OCI-LY3 (cell line): ENCODE data around the gene IL11.

Experiments used
- H2AFZ ChIP-seq: fragments of 200-600, 300-600 bp; shearing (Covaris generic); 2 replicates; pipeline ENCODE4 v1.6.0; 2014; ENCODE audit warnings: antibody characterized with exemption, low read depth, low read length
- H3K27ac ChIP-seq: fragments of 200-600, 300-600 bp; sonication (generic); 2 replicates; pipeline ENCODE4 v1.5.1; 2014; ENCODE audit warnings: mild to moderate bottlenecking, low read length, moderate library complexity, mixed read lengths
- H3K27me3 ChIP-seq: fragments of 200-600, 300-600 bp; sonication (generic); 2 replicates; pipeline ENCODE4 v1.6.1; 2014; ENCODE audit warnings: low read depth, low read length, mixed read lengths
- H3K36me3 ChIP-seq: fragments of 200-600, 300-600 bp; sonication (generic); replicated peaks from 2 replicates; pipeline ENCODE3; 2014; ENCODE audit warnings: low read depth, low read length, mixed read lengths
- H3K4me1 ChIP-seq: fragments of 300-600, 200-600 bp; sonication (generic); 2 replicates; pipeline ENCODE4 v1.6.1; 2014; ENCODE audit warnings: low read length, mixed read lengths
- H3K4me2 ChIP-seq: fragments of 200-600, 300-600 bp; sonication (generic); 2 replicates; pipeline ENCODE4 v1.6.1; 2014; ENCODE audit warnings: low read length, mixed read lengths
- H3K4me3 ChIP-seq: fragments of 300-600, 200-600 bp; sonication (generic); 2 replicates; pipeline ENCODE4 v1.5.1; 2014; ENCODE audit warnings: antibody characterized with exemption, mild to moderate bottlenecking, low read length, moderate library complexity
- H3K79me2 ChIP-seq: fragments of 300-600, 200-600 bp; shearing (Covaris generic); 2 replicates; pipeline ENCODE4 v1.6.1; 2014; ENCODE audit warnings: mild to moderate bottlenecking, low read length, mixed read lengths
- H3K9ac ChIP-seq: fragments of 300-600, 200-600 bp; shearing (Covaris generic); 2 replicates; pipeline ENCODE4 v1.6.0; 2014; ENCODE audit warnings: mild to moderate bottlenecking, low read length, moderate library complexity
- H3K9me3 ChIP-seq: fragments of 200-600, 300-600 bp; shearing (Covaris generic); 2 replicates; pipeline ENCODE4 v1.6.1; 2014; ENCODE audit warnings: low read length, mixed read lengths; ENCODE audit not compliant: insufficient read depth
- H4K20me1 ChIP-seq: fragments of 200-600, 300-600 bp; sonication (generic); 2 replicates; pipeline ENCODE4 v1.6.1; 2016; ENCODE audit warnings: low read length, mixed read lengths; ENCODE audit not compliant: insufficient read depth
- CTCF ChIP-seq: fragments of 200-600, 300-600 bp; sonication (generic); IDR thresholded peaks from 2 replicates; pipeline ENCODE4 v1.5.1; 2014; ENCODE audit warnings: antibody characterized with exemption, low read length, low read depth
- EZH2phosphoT487 ChIP-seq: fragments of 200-600 bp; shearing (Covaris generic); IDR thresholded peaks from 2 replicates; pipeline ENCODE4 v1.6.1; 2018; ENCODE audit warnings: antibody characterized with exemption, mixed run types, low read depth

The IL11 gene

GRCh38 chr19:55362174-55362989 is 7.9 kb downstream of the IL11 start:
- no peaks in the 10 kb centered on the region for H3K4me1 ChIP-seq
- H3K27me3 ChIP-seq, result peaks cover 2% of the 10 kb centered on the region; the same call in 1 of the 2 replicates
- no peaks in the 10 kb centered on the region for H3K9me3 ChIP-seq
- H2AFZ ChIP-seq, result no peak overlapping the region
- H3K4me2 ChIP-seq, result no peak overlapping the region
- no peaks in the 10 kb centered on the region for H3K36me3 ChIP-seq
- H3K79me2 ChIP-seq, result no peaks in the 10 kb centered on the region
- H3K9ac ChIP-seq, result no peak overlapping the region
- no peak overlapping the region for H3K27ac ChIP-seq
- H4K20me1 ChIP-seq, result no peaks in the 10 kb centered on the region
- no peak for TF ChIP-seq EZH2phosphoT487
- TF ChIP-seq CTCF, result no peak
- no peak overlapping the region for H3K4me3 ChIP-seq

- Histone ChIP-seq H3K4me1 (no peaks in the 10 kb centered on the region), H3K79me2 (no peaks in the 10 kb centered on the region), H3K27ac (no peak overlapping the region), H3K4me2 (no peak overlapping the region), H4K20me1 (no peaks in the 10 kb centered on the region), H3K36me3 (no peaks in the 10 kb centered on the region), H3K9ac (no peak overlapping the region), H3K4me3 (no peak overlapping the region), H3K27me3 (peaks cover 5% of the 10 kb centered on the region; the same call in 1 of the 2 replicates), H2AFZ (no peak overlapping the region), H3K9me3 (no peaks in the 10 kb centered on the region)
- TF ChIP-seq CTCF, result no peak
Observed at GRCh38 chr19:55360902-55361301, 9.4 kb downstream of the IL11 start.

GRCh38 chr19:55358943-55359908 is 11.0 kb downstream of the IL11 start:
- Histone ChIP-seq H3K27me3 (peaks cover 5% of the 10 kb centered on the region; the same call in 1 of the 2 replicates), H3K4me2 (no peak overlapping the region)

More at GRCh38 chr19:55358943-55359908, 11.0 kb downstream of the IL11 start:
- Histone ChIP-seq H3K4me3 (no peak overlapping the region), H3K4me1 (no peaks in the 10 kb centered on the region), H4K20me1 (no peaks in the 10 kb centered on the region), H3K27ac (no peak overlapping the region), H3K9ac (no peak overlapping the region), H3K79me2 (no peaks in the 10 kb centered on the region), H2AFZ (no peak overlapping the region), H3K36me3 (no peaks in the 10 kb centered on the region), H3K9me3 (no peaks in the 10 kb centered on the region)
- TF ChIP-seq CTCF, result no peak
- no peak for TF ChIP-seq EZH2phosphoT487
